ENCODE results near the gene MAML3.

The MAML3 gene

GRCh38 chr4:139797287-139797686 is 356.7 kb downstream of the MAML3 start:
- no peak for DNase-seq (ENCODE audit: low read depth)
- no peak overlapping the region for H3K4me3 ChIP-seq (ENCODE audit: low read depth, low read length)
- no peak for TF ChIP-seq CTCF (IDR thresholded peaks at IDR 0.05; ENCODE audit: low read depth, low read length)
- no peak for TF ChIP-seq POLR2A (IDR thresholded peaks at IDR 0.05; ENCODE audit: extremely low read depth, insufficient read length)

DNA sequence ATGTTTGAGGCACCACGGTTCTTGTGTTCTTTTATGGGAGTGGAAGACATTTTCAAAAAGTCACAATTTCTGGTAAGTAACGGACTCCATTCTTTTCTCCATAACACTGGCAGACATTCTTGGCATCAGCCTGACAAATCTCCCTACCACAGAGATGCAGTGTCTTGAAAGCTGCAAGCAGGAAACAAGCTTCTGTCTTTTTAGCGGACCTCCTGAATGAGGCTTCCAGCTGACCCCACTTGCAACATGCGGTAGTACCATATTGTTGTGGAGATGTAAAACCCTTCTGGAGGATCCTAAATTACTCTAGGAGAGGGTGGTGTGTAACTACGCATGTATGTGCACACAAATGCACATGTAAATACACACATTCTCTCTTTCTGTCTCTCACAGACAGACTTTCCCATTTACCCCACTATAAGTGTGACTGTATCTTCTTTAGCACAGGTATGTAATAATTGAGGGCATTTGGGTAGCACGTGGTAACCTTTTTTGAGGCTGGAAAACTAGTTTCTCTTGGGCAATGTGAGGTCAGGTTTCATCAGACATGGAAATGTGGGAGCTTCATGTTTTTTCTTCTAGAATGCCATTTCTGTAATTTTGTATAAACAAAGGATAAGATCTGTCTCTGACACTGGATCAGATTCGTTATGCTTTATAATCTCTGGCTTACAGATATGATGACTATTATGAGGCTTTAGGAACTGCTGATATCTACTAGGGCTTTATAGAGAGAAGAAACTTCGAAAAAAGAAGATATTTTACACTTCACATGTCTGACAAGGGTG is 358.3 kb downstream of the MAML3 start:
- no peak for DNase-seq (ENCODE audit: low read depth)
- TF ChIP-seq, protein P1, sequence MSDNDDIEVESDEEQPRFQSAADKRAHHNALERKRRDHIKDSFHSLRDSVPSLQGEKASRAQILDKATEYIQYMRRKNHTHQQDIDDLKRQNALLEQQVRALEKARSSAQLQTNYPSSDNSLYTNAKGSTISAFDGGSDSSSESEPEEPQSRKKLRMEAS (IDR thresholded peaks at IDR 0.05; ENCODE audit: low read depth, low read length), result no peak
- TF ChIP-seq MYC (IDR thresholded peaks at IDR 0.05; ENCODE audit: low read depth, low read length), result no peak
- no peak for TF ChIP-seq POLR2A (IDR thresholded peaks at IDR 0.05; ENCODE audit: extremely low read depth, insufficient read length)
- no peak overlapping the region for H3K4me3 ChIP-seq (ENCODE audit: low read depth, low read length)

GRCh38 chr4:139794158-139794954 is 359.6 kb downstream of the MAML3 start:
- no peak overlapping the region for H3K4me3 ChIP-seq (ENCODE audit: low read depth, low read length)
- TF ChIP-seq, protein P1 (IDR thresholded peaks at IDR 0.05; ENCODE audit: low read depth, low read length), result no peak
- TF ChIP-seq POLR2A (IDR thresholded peaks at IDR 0.05; ENCODE audit: extremely low read depth, insufficient read length) (no peak), CTCF (IDR thresholded peaks at IDR 0.05; ENCODE audit: low read depth, low read length) (no peak), MYC (IDR thresholded peaks at IDR 0.05; ENCODE audit: low read depth, low read length) (no peak)
- no peak for DNase-seq (ENCODE audit: low read depth)

DNA sequence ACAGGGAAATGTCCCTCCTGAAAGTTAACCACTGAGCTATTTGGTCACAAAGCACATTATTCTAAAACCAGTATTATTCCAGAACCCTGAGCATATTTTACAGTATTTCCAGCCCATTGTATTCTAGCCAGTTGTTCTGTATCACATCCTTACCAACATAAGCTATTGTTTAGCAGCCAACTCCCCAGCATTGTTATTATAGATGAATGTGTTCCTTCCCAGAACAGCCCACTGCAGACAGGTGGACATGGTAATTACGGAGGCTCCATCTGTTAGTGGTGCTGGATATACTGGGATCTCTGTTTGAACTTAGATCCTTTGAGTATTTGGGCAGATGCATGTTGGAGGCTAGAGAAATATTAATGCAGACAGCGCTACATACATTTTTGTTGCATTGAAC is 362.3 kb downstream of the MAML3 start:
- no peak overlapping the region for H3K4me3 ChIP-seq (ENCODE audit: low read depth, low read length)
- DNase-seq (ENCODE audit: low read depth), result no peak
- no peak for TF ChIP-seq CTCF (IDR thresholded peaks at IDR 0.05; ENCODE audit: low read depth, low read length)
- TF ChIP-seq, protein P1 (IDR thresholded peaks at IDR 0.05; ENCODE audit: low read depth, low read length), result no peak
- TF ChIP-seq POLR2A (IDR thresholded peaks at IDR 0.05; ENCODE audit: extremely low read depth, insufficient read length), result no peak
- no peak for TF ChIP-seq MYC (IDR thresholded peaks at IDR 0.05; ENCODE audit: low read depth, low read length)

GRCh38 chr4:139790291-139790690 is 363.7 kb downstream of the MAML3 start:
- TF ChIP-seq, protein P1 (IDR thresholded peaks at IDR 0.05; ENCODE audit: low read depth, low read length), result no peak
- TF ChIP-seq MYC (IDR thresholded peaks at IDR 0.05; ENCODE audit: low read depth, low read length) (no peak), POLR2A (IDR thresholded peaks at IDR 0.05; ENCODE audit: extremely low read depth, insufficient read length) (no peak), CTCF (IDR thresholded peaks at IDR 0.05; ENCODE audit: low read depth, low read length) (no peak)
- no peak for DNase-seq (ENCODE audit: low read depth)

DNA sequence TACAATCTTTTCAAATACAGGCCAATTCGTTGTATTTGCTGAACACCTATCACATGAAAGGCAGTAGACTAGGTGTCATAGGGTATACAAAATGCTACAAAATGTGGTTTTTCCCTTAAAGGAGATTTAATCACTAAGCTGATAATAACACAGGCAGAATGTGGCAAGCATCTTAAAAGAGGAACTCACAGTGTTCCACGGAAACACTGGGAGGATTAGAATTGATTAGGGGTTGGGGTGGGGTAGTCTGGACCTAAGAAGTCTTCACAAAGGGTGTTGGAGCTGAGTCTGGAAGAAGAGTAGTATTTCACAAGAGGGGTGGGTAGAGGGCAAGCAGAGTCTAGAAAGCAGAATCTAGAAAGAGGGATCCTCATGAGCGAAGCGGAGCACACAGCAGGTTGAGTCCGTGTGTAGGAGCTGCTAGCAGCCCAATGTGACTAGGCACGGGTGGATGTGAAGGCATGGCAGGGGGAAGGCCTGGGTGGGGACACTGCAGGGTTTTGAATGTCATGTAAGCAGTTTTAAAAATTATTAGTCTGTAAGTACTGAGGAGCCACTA is 364.8 kb downstream of the MAML3 start:
- no peak overlapping the region for H3K4me3 ChIP-seq (ENCODE audit: low read depth, low read length)
- DNase-seq (ENCODE audit: low read depth), result peak; percentile 44
- no peak for TF ChIP-seq CTCF (IDR thresholded peaks at IDR 0.05; ENCODE audit: low read depth, low read length)
- no peak for TF ChIP-seq POLR2A (IDR thresholded peaks at IDR 0.05; ENCODE audit: extremely low read depth, insufficient read length)
- no peak for TF ChIP-seq MYC (IDR thresholded peaks at IDR 0.05; ENCODE audit: low read depth, low read length)

More at GRCh38 chr4:139790291-139790690, 363.7 kb downstream of the MAML3 start:
- no peak overlapping the region for H3K4me3 ChIP-seq (ENCODE audit: low read depth, low read length)

Data from NB4 (cell line).